Activated CD4-positive, alpha-beta memory T cell treated with anti-CD3 and anti-CD28 coated beads, Interleukin-2, amount 10 ng/mL, durations not matched to agents 7 days and 5 days (primary cell): ENCODE data around the gene TNFSF13B. TPM values are rescaled to one million over a fixed set of nuclear protein-coding genes. Genes with fewer than 3 reads are reported as not detected.
"Not testable (repeated sequence)": the region's sequence is repeated elsewhere in the genome, so short reads cannot be mapped to it uniquely, and the experiment has no call there.

Experiments
- CTCF ChIA-PET: fragments of 350-600 bp; sonication (Branson Sonifier 250); formaldehyde crosslinking; loops from one replicate; lab custom pipeline; 2021; ENCODE audit warnings: antibody characterized with exemption, inconsistent platforms; lab: Charles Lee
- POLR2A ChIA-PET: fragments of 350-600 bp; sonication (Branson Sonifier 250); formaldehyde crosslinking; loops from one replicate; lab custom pipeline; 2021; ENCODE audit warnings: antibody characterized with exemption; lab: Charles Lee
- DNase-seq: peaks from one replicate; pipeline ENCODE4 v3.0.0-alpha.2; 2020
- H3K27ac Mint-ChIP-seq: one replicate; pipeline ENCODE4 v1.8.0; 2021; ENCODE audit warnings: mild to moderate bottlenecking, mixed read lengths
- H3K27me3 Mint-ChIP-seq: one replicate; pipeline ENCODE4 v1.8.0; 2021; ENCODE audit warnings: mixed read lengths
- H3K36me3 Mint-ChIP-seq: one replicate; pipeline ENCODE4 v1.8.0; 2021; ENCODE audit warnings: low read depth, mixed read lengths
- H3K4me1 Mint-ChIP-seq: one replicate; pipeline ENCODE4 v1.8.0; 2021; ENCODE audit warnings: mixed read lengths
- H3K4me3 Mint-ChIP-seq: one replicate; pipeline ENCODE4 v1.8.0; 2021; ENCODE audit warnings: mild to moderate bottlenecking, mixed read lengths
- H3K9me3 Mint-ChIP-seq: one replicate; pipeline ENCODE4 v1.8.0; 2021; ENCODE audit warnings: mixed read lengths
- total RNA-seq, 2 experiments: library from RNA; stranded (reverse); gene quantifications; one replicate each; pipeline ENCODE4 v1.2.3, GENCODE V29; 2021

Gene TNFSF13B
- total RNA-seq, 2 experiments from 2014 or later, result 12.0 to 12.4 TPM

- CTCF ChIA-PET, result interaction anchor here (2.8 kb wide), 1 partner anchor 7 kb away, joined by 9 read pairs; no protein-coding TSS in a partner anchor
- POLR2A ChIA-PET, H3K4me3 Mint-ChIP-seq, DNase-seq, H3K27me3 Mint-ChIP-seq, H3K9me3 Mint-ChIP-seq, H3K36me3 Mint-ChIP-seq, H3K27ac Mint-ChIP-seq: not testable (repeated sequence)
- H3K4me1 Mint-ChIP-seq, result peaks cover 36% of the 10 kb centered on the region
Observed at GRCh38 chr13:108267855-108268254, 1.7 kb upstream of the TNFSF13B start.

- DNase-seq, result peak; percentile 19
- H3K4me1 Mint-ChIP-seq, result peaks cover 36% of the 10 kb centered on the region
- POLR2A ChIA-PET, result interaction anchor here (1.1 kb wide), 1 partner anchor 17 kb away, joined by 3 read pairs; no protein-coding TSS in a partner anchor
Observed at GRCh38 chr13:108268466-108269112, 929 bp upstream of the TNFSF13B start.

GRCh38 chr13:108270442-108270841 is 924 bp downstream of the TNFSF13B start:
- ChIA-PET CTCF (interaction anchor here (1.1 to 2.8 kb wide), 3 partner anchors 10 to 52 kb away, joined by 3 to 9 read pairs (median 5); no protein-coding TSS in a partner anchor), POLR2A (interaction anchor here (1.2 kb wide), 1 partner anchor 52 kb away, joined by 8 read pairs; the partner anchor contains the start of gene ABHD13)
- Mint-ChIP-seq H3K36me3 (no peaks in the 10 kb centered on the region), H3K27ac (peak overlapping the region; percentile 82), H3K4me3 (peak overlapping the region; percentile 76), H3K4me1 (peaks cover 36% of the 10 kb centered on the region), H3K27me3 (no peaks in the 10 kb centered on the region), H3K9me3 (no peaks in the 10 kb centered on the region)
- no peak for DNase-seq

More at GRCh38 chr13:108268466-108269112, 929 bp upstream of the TNFSF13B start:
- CTCF ChIA-PET, result interaction anchor here (2.1 to 2.8 kb wide), 2 partner anchors 8 to 43 kb away, joined by 5 to 9 read pairs; no protein-coding TSS in a partner anchor
- no peak overlapping the region for H3K4me3 Mint-ChIP-seq
- H3K27ac Mint-ChIP-seq, result no peak overlapping the region
- H3K27me3 Mint-ChIP-seq, result no peaks in the 10 kb centered on the region
- no peaks in the 10 kb centered on the region for H3K9me3 Mint-ChIP-seq
- H3K36me3 Mint-ChIP-seq, result no peaks in the 10 kb centered on the region

GRCh38 chr13:108272333-108272732 is 2.8 kb downstream of the TNFSF13B start:
- ChIA-PET POLR2A (no interaction called here), CTCF (interaction anchor here (1.3 kb wide), 1 partner anchor 623 kb away, joined by 4 read pairs; no protein-coding TSS in a partner anchor)
- Mint-ChIP-seq H3K4me1 (peaks cover 24% of the 10 kb centered on the region), H3K27me3 (no peaks in the 10 kb centered on the region), H3K4me3 (no peak overlapping the region), H3K27ac (no peak overlapping the region), H3K9me3 (no peaks in the 10 kb centered on the region), H3K36me3 (peaks cover 2% of the 10 kb centered on the region)
- DNase-seq, result no peak

- ChIA-PET POLR2A (no interaction called here), CTCF (no interaction called here)
- H3K4me3 Mint-ChIP-seq, result no peak overlapping the region
- no peak for DNase-seq
- H3K9me3 Mint-ChIP-seq, result peaks cover 3% of the 10 kb centered on the region
- H3K4me1 Mint-ChIP-seq, result peaks cover 25% of the 10 kb centered on the region
- no peaks in the 10 kb centered on the region for H3K27me3 Mint-ChIP-seq
- H3K36me3 Mint-ChIP-seq, result peaks cover 2% of the 10 kb centered on the region
- no peak overlapping the region for H3K27ac Mint-ChIP-seq
Observed at GRCh38 chr13:108273429-108274118, 4.1 kb downstream of the TNFSF13B start.

- Mint-ChIP-seq H3K9me3 (peaks cover 3% of the 10 kb centered on the region), H3K4me3 (no peak overlapping the region), H3K27me3 (no peaks in the 10 kb centered on the region), H3K4me1 (peaks cover 19% of the 10 kb centered on the region), H3K36me3 (peaks cover 7% of the 10 kb centered on the region), H3K27ac (no peak overlapping the region)
- ChIA-PET POLR2A (no interaction called here), CTCF (no interaction called here)
- DNase-seq, result no peak
Observed at GRCh38 chr13:108274718-108275117, 5.2 kb downstream of the TNFSF13B start.

- no peak overlapping the region for H3K27ac Mint-ChIP-seq
- no peak for DNase-seq
- H3K36me3 Mint-ChIP-seq, result peaks cover 7% of the 10 kb centered on the region
- peaks cover 3% of the 10 kb centered on the region for H3K9me3 Mint-ChIP-seq
- ChIA-PET CTCF (interaction anchor here (0.6 to 1.5 kb wide), 3 partner anchors 48 to 640 kb away, joined by 3 to 4 read pairs (median 3); no protein-coding TSS in a partner anchor), POLR2A (no interaction called here)
- no peak overlapping the region for H3K4me3 Mint-ChIP-seq
- H3K27me3 Mint-ChIP-seq, result no peaks in the 10 kb centered on the region
- peaks cover 9% of the 10 kb centered on the region for H3K4me1 Mint-ChIP-seq
Observed at GRCh38 chr13:108276060-108276459, 6.5 kb downstream of the TNFSF13B start.

- DNase-seq, result no peak
- Mint-ChIP-seq H3K27me3 (no peaks in the 10 kb centered on the region), H3K4me1 (peaks cover 2% of the 10 kb centered on the region), H3K9me3 (peaks cover 3% of the 10 kb centered on the region), H3K36me3 (peaks cover 7% of the 10 kb centered on the region), H3K27ac (no peak overlapping the region), H3K4me3 (no peak overlapping the region)
- ChIA-PET CTCF (no interaction called here), POLR2A (no interaction called here)
Observed at GRCh38 chr13:108278466-108278865, 8.9 kb downstream of the TNFSF13B start.

GRCh38 chr13:108281901-108282300 is 12.4 kb downstream of the TNFSF13B start:
- ChIA-PET CTCF (no interaction called here), POLR2A (no interaction called here)
- Mint-ChIP-seq H3K4me3 (no peak overlapping the region), H3K4me1 (peaks cover 2% of the 10 kb centered on the region), H3K36me3 (peaks cover 5% of the 10 kb centered on the region), H3K9me3 (peaks cover 3% of the 10 kb centered on the region), H3K27ac (no peak overlapping the region), H3K27me3 (no peaks in the 10 kb centered on the region)
- no peak for DNase-seq

- peaks cover 1% of the 10 kb centered on the region for H3K9me3 Mint-ChIP-seq
- POLR2A ChIA-PET, result no interaction called here
- CTCF ChIA-PET, result no interaction called here
- H3K36me3 Mint-ChIP-seq, result peaks cover 5% of the 10 kb centered on the region
- H3K4me3 Mint-ChIP-seq, result no peak overlapping the region
- H3K27ac Mint-ChIP-seq, result no peak overlapping the region
- H3K27me3 Mint-ChIP-seq, result no peaks in the 10 kb centered on the region
- no peak for DNase-seq
- peaks cover 1% of the 10 kb centered on the region for H3K4me1 Mint-ChIP-seq
Observed at GRCh38 chr13:108283110-108283509, 13.6 kb downstream of the TNFSF13B start.

GRCh38 chr13:108288741-108289140 is 19.2 kb downstream of the TNFSF13B start:
- H3K9me3 Mint-ChIP-seq, result no peaks in the 10 kb centered on the region
- H3K27me3 Mint-ChIP-seq, result no peaks in the 10 kb centered on the region
- POLR2A ChIA-PET, result no interaction called here
- DNase-seq, result no peak
- no peak overlapping the region for H3K4me3 Mint-ChIP-seq
- H3K36me3 Mint-ChIP-seq, result no peaks in the 10 kb centered on the region
- H3K27ac Mint-ChIP-seq, result no peak overlapping the region
- peaks cover 4% of the 10 kb centered on the region for H3K4me1 Mint-ChIP-seq
- CTCF ChIA-PET, result no interaction called here

- Mint-ChIP-seq H3K27ac (no peak overlapping the region), H3K27me3 (no peaks in the 10 kb centered on the region), H3K4me3 (no peak overlapping the region), H3K4me1 (peaks cover 4% of the 10 kb centered on the region), H3K36me3 (no peaks in the 10 kb centered on the region), H3K9me3 (no peaks in the 10 kb centered on the region)
- CTCF ChIA-PET, result no interaction called here
- POLR2A ChIA-PET, result no interaction called here
- no peak for DNase-seq
Observed at GRCh38 chr13:108289819-108290218, 20.3 kb downstream of the TNFSF13B start.

- DNase-seq, result no peak
- H3K36me3 Mint-ChIP-seq, result peaks cover 4% of the 10 kb centered on the region
- H3K27me3 Mint-ChIP-seq, result no peaks in the 10 kb centered on the region
- ChIA-PET CTCF (no interaction called here), POLR2A (no interaction called here)
- no peak overlapping the region for H3K4me3 Mint-ChIP-seq
- H3K4me1 Mint-ChIP-seq, result no peaks in the 10 kb centered on the region
- no peak overlapping the region for H3K27ac Mint-ChIP-seq
- peaks cover 4% of the 10 kb centered on the region for H3K9me3 Mint-ChIP-seq
Observed at GRCh38 chr13:108297114-108297513, 27.6 kb downstream of the TNFSF13B start.
